ENCODE results near the gene PEAK1. TPM values are rescaled to one million over a fixed set of nuclear protein-coding genes. Genes with fewer than 3 reads are reported as not detected.
A peak's percentile ranks its signal among the peaks of the same experiment; 100 is the strongest.

Gene PEAK1
- total RNA-seq, 1 experiment from 2014 or later = 58.7 TPM

DNA sequence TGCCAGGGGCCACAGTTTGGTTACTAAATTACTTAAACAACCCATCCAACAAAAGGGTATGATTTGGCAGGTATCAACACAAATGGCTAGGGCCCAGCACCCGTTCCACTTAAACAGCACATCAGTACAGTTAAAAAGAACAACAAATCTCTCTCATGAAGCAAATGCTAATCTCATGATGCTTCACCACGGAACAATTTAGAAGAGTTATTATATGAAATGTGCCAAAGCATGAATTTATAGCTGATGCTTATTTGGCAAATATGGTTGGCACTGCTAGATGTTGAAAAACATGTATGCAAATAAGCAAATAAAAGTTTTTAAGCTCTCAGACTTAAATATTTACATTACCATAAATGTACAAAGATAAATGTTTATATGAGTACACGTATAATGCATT, 2.3 kb downstream of the PEAK1 start:
- H3K9me3 ChIP-seq (ENCODE audit: control insufficient read depth, insufficient read depth, low read depth, low read length) = no peaks in the 10 kb centered on the region
- in situ Hi-C loops (cut with HindIII; ENCODE audit: low pct_unique_long_range_greater_than_20kb, low sequenced_read_pairs) (no loop called here), intact Hi-C loops (cut with micrococcal nuclease; ENCODE audit: unreplicated experiment) (no loop called here)
- H3K4me1 ChIP-seq (ENCODE audit: control insufficient read depth, insufficient read depth, low read length) = peaks cover 25% of the 10 kb centered on the region
- no peak overlapping the region for H3K27ac ChIP-seq (ENCODE audit: low read length)
- H3K4me3 ChIP-seq (ENCODE audit: low read depth in 2 of 2, low read length in 2 of 2) = peak overlapping the region in 1 of 2 experiments; percentile 63; a peak in 1 of 4 replicates
- H3K27me3 ChIP-seq (ENCODE audit: control insufficient read depth, insufficient read depth, low read length) = no peaks in the 10 kb centered on the region
- ChIA-PET CTCF (no interaction called here), POLR2A (no interaction called here)
- no peaks in the 10 kb centered on the region for H3K36me3 ChIP-seq (ENCODE audit: control insufficient read depth, insufficient read depth, low read length)
- BruUV-seq (replicated peaks) = no TSS peak
- DNase-seq (ENCODE audit: low read depth, low spot score) (no peak), ATAC-seq (no peak)
- TF ChIP-seq TCF7L2 (IDR thresholded peaks at IDR 0.05; ENCODE audit: low read depth, low read length) (no peak), SIN3A (IDR thresholded peaks at IDR 0.05; ENCODE audit: borderline replicate concordance, insufficient read depth, low read depth, low read length) (no peak), CTCF (IDR thresholded peaks at IDR 0.05) (no peak), POLR2AphosphoS5 (IDR thresholded peaks at IDR 0.05; ENCODE audit: low read depth, low read length) (no peak)
- TF ChIP-seq, protein P1, sequence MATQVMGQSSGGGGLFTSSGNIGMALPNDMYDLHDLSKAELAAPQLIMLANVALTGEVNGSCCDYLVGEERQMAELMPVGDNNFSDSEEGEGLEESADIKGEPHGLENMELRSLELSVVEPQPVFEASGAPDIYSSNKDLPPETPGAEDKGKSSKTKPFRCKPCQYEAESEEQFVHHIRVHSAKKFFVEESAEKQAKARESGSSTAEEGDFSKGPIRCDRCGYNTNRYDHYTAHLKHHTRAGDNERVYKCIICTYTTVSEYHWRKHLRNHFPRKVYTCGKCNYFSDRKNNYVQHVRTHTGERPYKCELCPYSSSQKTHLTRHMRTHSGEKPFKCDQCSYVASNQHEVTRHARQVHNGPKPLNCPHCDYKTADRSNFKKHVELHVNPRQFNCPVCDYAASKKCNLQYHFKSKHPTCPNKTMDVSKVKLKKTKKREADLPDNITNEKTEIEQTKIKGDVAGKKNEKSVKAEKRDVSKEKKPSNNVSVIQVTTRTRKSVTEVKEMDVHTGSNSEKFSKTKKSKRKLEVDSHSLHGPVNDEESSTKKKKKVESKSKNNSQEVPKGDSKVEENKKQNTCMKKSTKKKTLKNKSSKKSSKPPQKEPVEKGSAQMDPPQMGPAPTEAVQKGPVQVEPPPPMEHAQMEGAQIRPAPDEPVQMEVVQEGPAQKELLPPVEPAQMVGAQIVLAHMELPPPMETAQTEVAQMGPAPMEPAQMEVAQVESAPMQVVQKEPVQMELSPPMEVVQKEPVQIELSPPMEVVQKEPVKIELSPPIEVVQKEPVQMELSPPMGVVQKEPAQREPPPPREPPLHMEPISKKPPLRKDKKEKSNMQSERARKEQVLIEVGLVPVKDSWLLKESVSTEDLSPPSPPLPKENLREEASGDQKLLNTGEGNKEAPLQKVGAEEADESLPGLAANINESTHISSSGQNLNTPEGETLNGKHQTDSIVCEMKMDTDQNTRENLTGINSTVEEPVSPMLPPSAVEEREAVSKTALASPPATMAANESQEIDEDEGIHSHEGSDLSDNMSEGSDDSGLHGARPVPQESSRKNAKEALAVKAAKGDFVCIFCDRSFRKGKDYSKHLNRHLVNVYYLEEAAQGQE (IDR thresholded peaks at IDR 0.05; ENCODE audit: insufficient read depth in 1 of 2, low read depth in 2 of 2, low read length in 1 of 2) = no peak

DNA sequence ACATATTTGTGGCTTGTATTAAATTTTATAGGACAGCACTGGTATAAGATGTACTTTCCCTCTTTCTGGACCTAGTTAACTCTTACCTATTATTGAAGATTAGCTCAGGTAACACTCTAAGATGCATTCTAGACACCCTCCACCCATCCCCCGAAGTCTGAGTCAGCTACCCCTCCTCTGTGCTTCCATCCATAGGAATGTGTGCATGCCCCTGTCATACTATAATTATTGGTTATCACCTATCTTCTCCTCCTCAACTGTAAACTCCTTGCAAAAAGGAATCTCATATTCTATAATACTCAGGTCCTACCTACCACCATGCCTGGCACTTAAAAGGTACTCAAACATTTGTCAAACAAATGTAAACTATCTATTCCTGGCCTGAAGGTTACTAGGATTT, 3.0 kb downstream of the PEAK1 start:
- no peak for DNase-seq (ENCODE audit: low read depth, low spot score)
- intact Hi-C loops (cut with micrococcal nuclease; ENCODE audit: unreplicated experiment) (no loop called here), in situ Hi-C loops (cut with HindIII; ENCODE audit: low pct_unique_long_range_greater_than_20kb, low sequenced_read_pairs) (no loop called here)
- Histone ChIP-seq H3K36me3 (ENCODE audit: control insufficient read depth, insufficient read depth, low read length) (no peaks in the 10 kb centered on the region), H3K27ac (ENCODE audit: low read length) (no peak overlapping the region), H3K4me1 (ENCODE audit: control insufficient read depth, insufficient read depth, low read length) (peaks cover 25% of the 10 kb centered on the region), H3K27me3 (ENCODE audit: control insufficient read depth, insufficient read depth, low read length) (no peaks in the 10 kb centered on the region), H3K4me3 (ENCODE audit: low read depth in 2 of 2, low read length in 2 of 2) (no peak overlapping the region), H3K9me3 (ENCODE audit: control insufficient read depth, insufficient read depth, low read depth, low read length) (no peaks in the 10 kb centered on the region)
- CTCF ChIA-PET = no interaction called here
- POLR2A ChIA-PET = interaction anchor here (0.6 kb wide), 1 partner anchor 162 kb away, joined by 5 read pairs; no protein-coding TSS in a partner anchor
- TF ChIP-seq TCF7L2 (IDR thresholded peaks at IDR 0.05; ENCODE audit: low read depth, low read length) (no peak), SIN3A (IDR thresholded peaks at IDR 0.05; ENCODE audit: borderline replicate concordance, insufficient read depth, low read depth, low read length) (no peak), CTCF (IDR thresholded peaks at IDR 0.05) (no peak), POLR2AphosphoS5 (IDR thresholded peaks at IDR 0.05; ENCODE audit: low read depth, low read length) (no peak)
- TF ChIP-seq, protein P1 (IDR thresholded peaks at IDR 0.05; ENCODE audit: insufficient read depth in 1 of 2, low read depth in 2 of 2, low read length in 1 of 2) = no peak
- ATAC-seq = no peak
- no TSS peak for BruUV-seq (replicated peaks)
